Kidney capillary endothelial cell (primary cell): ENCODE results near the gene TP53I13.

Experiments used
- DNase-seq: peaks from one replicate; pipeline ENCODE4 v3.0.0-alpha.2; 2018; ENCODE audit warnings: low spot score

Gene TP53I13

DNA sequence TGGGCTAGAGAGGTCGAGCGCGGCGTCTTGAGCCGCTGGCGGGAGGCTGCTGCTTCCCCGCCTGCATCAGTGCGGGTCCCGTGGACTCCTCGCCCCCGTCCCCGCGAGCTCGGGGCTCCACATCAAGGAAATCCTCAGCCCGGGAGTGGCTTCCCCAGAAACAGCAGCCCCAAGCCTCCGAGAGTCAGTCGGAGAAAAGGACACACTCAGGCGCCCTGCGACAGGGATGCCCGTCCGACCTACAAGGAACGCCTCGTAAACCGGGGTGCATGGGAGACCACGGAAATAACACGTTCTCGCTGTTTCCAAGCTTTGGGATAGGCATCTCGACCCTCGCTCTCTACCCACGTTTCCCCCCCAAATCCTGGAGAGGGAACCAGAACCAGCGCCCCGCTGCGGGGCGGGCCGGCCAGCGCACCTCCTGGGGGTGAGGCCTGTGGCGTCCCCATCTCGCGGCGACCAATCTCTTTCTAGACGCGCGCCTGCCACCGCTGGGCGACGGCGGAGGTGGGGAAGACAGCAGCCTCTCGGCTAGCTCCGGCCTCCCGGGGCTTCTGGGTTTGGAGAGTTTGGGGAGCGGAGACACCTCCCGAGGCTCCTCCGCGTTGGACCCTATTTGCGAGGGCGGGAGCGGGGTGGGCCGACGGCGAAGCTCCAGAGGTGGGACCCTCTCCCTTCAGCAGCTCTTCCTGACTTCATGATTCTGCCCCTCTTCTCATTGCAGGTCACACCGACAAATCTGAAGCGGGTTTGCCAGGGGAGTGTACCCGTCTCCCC, 759 bp upstream of the TP53I13 start:
- DNase-seq: no peak

DNA sequence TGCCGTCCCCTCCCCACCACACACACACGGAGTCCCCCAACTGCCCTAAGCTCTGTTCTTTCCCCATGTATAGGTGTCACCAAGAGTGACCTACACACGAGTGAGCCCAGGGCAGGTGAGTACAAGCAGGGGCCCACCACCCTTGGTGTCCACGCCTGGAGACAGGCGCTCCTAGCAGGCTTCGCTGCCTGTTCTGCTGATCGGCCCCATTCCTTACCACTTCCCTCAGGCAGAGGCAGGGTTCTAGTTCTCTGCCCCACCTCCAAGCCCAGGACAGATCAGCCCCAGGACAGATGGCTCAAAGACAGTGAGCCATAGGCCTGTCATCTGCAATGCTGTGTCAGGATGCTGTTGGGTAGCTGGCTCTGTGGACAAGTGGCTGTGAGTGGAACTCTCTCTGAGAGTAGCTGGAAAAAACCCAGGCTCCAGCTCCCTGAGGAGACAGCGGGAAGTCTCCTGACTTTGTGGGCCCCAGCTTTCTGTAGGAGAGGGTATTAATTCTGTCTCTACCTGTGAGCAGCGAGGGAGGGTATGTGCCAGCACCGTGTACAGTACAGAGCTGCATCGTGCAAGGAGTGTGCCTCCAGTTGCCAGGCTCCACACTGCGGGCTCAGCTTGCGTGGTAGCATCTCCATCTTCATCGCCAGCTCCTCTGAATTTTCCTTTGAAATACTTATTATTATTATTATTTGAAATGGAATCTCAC, 897 bp downstream of the TP53I13 start:
- no peak for DNase-seq

- DNase-seq: no peak
Observed at GRCh38 chr17:29570521-29570920, 2.0 kb downstream of the TP53I13 start.

- DNase-seq: no peak
Observed at GRCh38 chr17:29571486-29571882, 3.0 kb downstream of the TP53I13 start.

DNA sequence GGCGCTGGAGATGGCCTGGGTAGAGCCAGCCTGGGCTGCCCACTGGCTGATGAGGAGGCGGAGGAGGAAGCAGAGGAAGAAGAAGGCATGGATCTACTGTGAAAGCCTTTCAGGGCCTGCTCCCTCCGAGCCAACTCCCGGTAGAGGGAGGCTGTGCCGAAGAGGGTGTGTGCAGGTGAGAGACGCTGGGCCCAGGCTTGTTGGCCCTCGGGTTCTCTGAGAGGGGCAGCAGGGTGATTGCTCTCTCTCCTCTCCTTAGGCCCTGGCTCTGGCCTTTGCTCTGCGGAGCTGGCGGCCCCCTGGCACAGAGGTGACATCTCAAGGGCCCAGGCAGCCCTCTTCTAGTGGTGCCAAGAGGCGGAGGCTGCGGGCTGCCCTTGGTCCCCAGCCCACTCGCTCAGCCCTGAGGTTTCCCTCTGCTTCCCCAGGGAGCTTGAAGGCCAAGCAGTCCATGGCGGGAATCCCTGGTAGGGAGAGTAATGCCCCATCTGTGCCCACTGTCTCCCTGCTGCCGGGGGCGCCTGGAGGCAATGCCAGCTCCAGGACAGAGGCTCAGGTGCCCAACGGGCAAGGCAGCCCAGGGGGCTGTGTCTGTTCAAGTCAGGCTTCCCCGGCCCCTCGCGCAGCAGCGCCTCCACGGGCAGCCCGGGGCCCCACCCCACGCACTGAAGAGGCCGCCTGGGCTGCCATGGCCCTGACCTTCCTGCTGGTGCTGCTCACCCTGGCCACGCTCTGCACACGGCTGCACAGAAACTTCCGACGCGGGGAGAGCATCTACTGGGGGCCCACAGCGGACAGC, 3.6 kb downstream of the TP53I13 start:
- no peak for DNase-seq

- DNase-seq: no peak
Observed at GRCh38 chr17:29572691-29573557, 4.4 kb downstream of the TP53I13 start.

DNA sequence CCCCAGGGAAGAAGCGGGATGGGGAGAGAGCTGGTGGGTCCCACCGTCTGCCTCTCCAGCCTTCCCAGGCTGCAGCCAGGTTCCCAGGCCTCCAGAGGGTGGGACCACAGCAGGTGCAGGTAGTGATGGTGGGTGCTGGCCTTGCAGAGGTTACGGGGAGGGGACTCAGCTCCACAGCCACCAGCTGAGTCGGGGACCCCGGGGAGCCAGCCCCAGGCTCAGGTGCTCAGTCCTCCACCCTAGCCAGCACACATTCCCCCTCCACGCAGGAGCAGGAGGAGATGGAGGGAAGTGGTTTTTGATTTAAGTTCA, 5.0 kb downstream of the TP53I13 start:
- no peak for DNase-seq

DNA sequence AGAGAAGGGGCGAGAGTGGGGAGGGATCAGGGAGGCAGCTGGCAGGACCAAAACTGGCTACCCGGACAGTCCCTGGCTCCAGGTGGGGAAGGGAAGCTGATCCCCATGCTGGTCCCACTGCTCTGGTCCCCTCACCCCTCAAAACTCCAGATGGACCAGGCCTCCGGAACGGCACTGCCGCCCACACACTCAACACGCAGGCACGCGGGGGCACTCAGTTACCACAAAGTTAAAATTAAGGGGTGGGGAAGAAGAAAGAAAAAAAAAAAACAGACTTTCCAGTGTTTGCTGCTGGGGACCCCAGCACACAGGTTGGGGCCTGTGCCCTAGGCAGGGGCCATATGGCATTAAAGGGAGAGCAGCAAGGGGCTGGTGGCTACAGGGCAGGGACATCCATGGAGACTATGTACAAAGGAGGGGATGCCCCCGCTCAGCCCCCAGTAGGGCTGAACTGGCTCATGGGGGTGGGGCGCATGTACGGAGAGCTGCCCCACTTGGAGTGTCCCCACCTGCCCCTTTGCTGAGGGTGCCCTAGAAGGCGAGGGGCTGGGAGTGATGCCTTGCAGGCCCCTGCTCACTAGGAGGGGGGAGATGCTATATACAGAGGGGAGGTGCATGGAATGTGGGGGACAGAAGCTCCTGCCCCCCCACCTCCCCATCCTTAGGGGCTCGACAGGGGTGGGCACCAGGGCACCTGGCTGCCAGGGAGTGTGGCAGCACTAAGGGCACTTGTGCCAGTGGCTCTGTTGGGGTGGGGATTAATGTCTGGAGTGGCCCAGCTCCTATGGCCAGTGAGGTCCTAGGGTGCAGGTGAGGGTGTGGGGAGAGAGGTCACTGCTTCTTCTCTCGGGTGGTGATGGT, 5.6 kb downstream of the TP53I13 start:
- DNase-seq: no peak

- DNase-seq: no peak
Observed at GRCh38 chr17:29574732-29575510, 6.4 kb downstream of the TP53I13 start.

- DNase-seq: no peak
Observed at GRCh38 chr17:29575511-29576213, 7.2 kb downstream of the TP53I13 start.

GRCh38 chr17:29576214-29577000, 7.9 kb downstream of the TP53I13 start:
- DNase-seq: no peak

- no peak for DNase-seq
Observed at GRCh38 chr17:29577001-29577370, 8.5 kb downstream of the TP53I13 start.

- no peak for DNase-seq
Observed at GRCh38 chr17:29577385-29578211, 9.1 kb downstream of the TP53I13 start.

- no peak for DNase-seq
Observed at GRCh38 chr17:29578626-29579485, 10.4 kb downstream of the TP53I13 start.

DNA sequence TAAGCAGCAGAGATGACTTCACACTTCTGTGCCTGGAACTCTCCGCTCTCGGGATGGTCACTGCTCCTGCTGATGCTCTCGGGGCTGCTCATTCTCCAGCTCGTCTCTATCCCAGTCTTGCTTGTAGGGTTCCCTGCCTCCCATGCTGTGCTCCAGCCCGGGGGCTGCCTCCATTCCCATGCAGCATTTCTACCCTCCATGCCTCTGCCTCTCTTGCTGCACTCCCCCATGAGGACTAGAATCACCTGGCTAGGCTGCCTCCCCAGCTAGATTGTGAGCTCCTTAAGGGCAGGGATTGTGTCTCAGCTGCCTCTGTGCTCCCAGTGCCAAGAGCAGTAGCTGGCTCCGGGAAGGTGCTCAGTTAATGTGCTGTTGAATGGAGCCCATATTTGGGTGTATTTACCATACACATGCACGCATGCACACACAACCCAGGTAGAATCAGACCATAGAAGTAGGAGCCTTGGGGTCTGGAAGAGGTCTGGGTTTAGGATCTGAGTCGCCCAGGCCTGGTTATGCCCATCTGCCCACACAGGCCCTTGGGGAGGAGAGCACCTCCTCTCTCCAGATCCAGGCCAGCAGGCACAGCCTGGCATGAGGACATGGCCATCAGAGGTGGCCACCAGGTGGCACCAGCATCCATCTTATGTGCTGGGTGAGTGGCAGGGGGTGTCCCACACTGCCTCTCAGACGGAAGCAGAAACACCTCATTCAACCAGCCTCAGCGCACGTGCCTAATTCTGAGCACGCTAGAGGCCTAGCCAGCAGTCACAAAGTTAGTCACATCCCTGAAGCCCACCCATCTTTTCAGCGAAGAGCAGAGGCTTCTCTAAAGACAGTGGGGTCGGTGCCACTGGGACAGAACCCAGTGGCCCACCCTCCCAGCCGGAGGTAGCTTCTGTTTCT, 11.6 kb downstream of the TP53I13 start:
- no peak for DNase-seq
